ELF-1 (cell line): ENCODE data around the gene TMEM167B.
"Not testable (repeated sequence)": the region's sequence is repeated elsewhere in the genome, so short reads cannot be mapped to it uniquely, and the experiment has no call there.

Experiments used
- DNase-seq: peaks from one replicate; pipeline ENCODE4 v3.0.0-alpha.2; 2016; ENCODE audit warnings: low read depth, low spot score

TMEM167B gene

GRCh38 chr1:109090196-109091077 is at the start of gene TMEM167B:
TMEM167B (plus strand) TSS chr1:109090764; CDS start chr1:109090873, 109 bp downstream.
- peak; percentile 95 for DNase-seq

DNA sequence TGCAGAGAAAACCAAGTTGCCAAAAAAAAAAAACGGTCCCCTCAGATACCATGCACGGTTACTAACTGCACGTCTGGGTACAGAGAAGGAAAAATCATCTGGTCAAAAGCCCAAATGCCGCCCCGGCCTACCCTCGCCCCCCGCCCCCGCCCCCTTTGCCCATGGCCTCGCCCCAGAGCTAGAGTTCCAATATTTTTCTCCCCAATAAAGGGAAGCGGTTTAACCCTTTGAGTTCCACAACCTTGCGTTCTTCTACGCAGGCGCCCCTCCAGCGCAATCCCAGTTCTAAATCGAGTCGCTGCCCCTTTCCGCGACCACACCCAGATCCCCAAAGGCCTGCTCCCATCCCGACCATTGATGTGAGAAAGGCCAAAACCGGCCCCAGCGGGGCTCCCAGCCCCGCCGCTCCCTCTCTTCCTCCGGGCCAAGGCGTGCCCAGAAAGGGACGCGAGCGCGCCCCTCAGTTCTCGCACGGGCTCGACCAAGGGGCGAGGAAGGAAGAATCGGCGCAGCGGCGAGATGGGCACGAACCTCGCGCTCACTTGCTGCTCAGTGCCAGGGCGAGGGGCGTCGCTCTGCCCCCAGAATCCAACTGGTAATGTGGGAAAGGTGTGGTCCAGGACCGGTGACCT is 49.5 kb upstream of the TMEM167B start:
- no peak for DNase-seq

GRCh38 chr1:109041621-109042468 is 48.7 kb upstream of the TMEM167B start, which contains the start of gene WDR47:
WDR47 (minus strand) TSS chr1:109042102; CDS start chr1:109023512, 18,590 bp downstream.
- DNase-seq, result peak; percentile 96

DNA sequence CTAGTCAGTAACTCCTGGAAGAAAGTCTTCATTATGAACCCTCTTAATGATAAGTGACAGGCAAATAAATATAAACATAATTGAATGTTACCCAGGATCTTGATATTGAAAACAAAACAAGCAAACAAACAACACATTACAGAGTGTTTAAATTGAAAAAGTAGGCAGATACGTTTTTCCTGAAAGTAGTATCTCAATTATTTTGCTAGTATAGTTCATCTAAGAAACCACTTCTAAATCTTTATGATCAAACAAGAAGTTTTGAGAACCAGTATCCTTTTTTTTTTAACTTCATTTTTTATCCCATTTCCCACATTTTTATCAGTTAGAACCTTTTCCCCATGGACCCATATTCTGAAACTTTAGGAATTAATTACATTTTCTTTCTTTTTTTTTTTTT is 45.0 kb upstream of the TMEM167B start:
- no peak for DNase-seq

DNA sequence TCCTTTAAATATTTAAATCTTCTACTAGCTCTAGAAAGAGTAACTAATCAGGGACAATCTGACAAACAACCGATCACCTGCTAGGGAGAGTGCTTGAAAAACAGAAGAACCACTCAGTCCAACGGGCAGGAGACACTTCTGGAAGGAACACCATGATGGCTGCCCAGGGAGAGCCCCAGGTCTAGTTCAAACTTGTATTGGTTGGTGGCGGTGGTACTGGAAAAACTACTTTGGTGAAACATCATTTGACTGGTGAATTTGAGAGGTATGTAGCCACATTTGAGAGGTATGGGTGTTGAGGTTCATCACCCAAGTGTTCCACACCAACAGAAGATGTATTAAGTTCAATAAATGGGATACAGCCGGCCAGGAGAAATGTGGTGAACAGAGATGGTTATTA is 43.9 kb upstream of the TMEM167B start:
- DNase-seq, result no peak

GRCh38 chr1:109047339-109047738 is 43.2 kb upstream of the TMEM167B start:
- DNase-seq, result no peak

- no peak for DNase-seq
These were observed 42.2 kb upstream of the TMEM167B start for GRCh38 chr1:109048335-109048734.

DNA sequence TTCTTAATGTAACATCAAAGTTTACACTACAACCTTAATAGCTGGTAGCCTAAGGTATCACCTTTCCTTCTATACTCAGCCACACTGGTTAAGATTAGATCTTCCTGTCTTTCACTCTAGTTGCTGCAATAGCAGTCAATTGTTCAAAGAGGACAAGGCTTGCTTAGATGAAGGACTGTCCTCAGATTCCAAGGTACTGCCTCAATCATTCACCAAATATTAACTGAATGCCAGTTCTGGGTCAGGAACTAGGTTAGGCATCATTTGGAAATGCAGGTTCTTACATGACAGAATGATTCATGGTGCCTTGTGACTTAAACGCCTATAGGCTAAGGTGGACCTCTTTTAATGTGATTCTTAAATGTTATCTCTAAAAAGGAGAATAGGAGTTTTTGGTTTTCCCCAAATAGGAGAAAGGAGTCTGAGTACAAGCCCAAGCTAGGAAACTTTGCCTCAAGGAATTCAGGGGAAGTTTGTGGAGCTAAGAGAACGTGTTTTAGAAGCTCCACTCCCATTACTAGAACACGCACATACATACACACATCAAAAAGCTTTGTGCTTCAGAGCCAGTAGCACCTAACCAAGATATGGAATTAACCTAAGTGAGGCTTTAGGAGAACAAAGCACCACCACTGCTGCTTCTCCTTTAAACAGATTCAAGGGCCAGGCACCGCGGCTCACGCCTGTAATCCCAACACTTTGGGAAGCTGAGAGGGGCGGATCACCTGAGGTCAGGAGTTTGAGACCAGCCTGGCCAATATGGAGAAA is 40.2 kb upstream of the TMEM167B start:
- no peak for DNase-seq

DNA sequence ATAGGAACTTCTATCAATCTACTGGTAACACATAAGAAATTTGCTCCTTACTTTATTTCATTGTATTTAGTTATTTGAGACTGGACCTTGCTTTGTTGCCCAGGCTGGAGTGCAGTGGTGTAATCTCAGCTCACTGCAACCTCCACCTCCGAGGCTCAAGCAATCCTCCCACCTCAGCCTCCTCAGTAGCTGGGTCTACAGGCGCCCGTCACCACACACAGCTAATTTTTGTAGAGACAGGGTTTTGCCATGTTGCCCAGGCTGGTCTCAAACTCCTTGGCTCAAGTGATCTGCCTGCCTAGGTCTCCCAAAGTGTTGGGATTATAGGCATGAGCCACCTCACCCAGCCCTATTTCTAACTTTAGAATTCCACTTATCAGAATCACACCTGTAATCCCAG is 38.4 kb upstream of the TMEM167B start:
- not testable (repeated sequence) for DNase-seq

DNA sequence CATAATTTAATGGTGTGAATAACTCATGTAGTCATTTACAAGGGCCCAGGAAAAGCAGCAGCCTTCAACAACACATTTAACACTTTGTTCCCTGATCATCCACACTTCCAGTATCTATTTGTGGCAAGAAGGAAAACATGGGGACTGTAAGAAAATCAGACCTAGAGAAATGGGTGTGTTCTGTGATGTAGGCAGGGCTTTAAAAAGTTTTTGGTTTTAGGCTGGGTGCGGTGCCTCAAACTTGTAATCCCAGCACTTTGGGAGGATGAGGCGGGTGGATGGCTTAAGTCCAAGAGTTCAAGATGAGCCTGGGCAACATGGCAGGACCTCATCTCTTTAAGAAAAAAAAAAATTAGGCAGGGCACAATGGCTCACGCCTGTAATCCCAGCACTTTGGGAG is 34.5 kb upstream of the TMEM167B start:
- no peak for DNase-seq

DNA sequence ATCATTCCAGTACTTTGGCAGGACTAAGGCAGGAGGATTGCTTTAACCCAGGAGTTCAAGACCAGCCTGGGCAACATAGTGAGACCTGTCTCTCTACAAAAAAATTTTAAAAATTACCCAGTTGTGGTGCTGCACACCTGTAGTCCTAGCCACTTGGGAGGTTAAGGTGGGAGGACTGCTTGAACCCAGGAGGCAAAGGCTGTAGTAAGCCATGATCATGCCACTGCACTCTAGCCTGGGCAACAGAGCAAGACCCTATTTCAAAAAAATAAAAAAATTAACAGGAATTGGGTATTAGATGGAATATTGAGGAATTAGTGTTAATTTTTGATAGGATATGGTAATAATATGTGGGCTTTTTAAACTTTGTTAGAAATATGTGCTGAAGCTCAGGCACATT is 31.5 kb upstream of the TMEM167B start:
- DNase-seq, result no peak

GRCh38 chr1:109060707-109061106 is 29.9 kb upstream of the TMEM167B start:
- no peak for DNase-seq

- no peak for DNase-seq
These were observed 29.4 kb upstream of the TMEM167B start for GRCh38 chr1:109061183-109061582.

DNA sequence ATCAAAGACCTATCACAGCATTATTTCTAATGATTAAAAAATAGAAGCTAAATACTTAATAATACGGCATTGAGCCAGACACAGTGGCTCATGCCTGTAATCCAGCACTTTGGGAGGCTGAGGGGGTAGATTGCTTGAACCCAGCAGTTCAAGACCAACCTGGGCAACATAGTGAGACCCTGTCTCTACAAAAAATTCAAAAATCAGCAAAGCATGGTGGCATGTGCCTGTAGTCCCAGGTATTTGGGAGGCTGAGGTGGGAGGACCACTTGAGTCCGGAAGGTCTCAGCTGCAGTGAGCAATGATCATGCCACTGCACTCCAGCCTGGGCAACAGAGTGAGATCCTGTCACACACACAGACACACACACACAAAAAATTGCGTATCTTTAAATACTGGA is 25.4 kb upstream of the TMEM167B start:
- DNase-seq, result no peak

DNA sequence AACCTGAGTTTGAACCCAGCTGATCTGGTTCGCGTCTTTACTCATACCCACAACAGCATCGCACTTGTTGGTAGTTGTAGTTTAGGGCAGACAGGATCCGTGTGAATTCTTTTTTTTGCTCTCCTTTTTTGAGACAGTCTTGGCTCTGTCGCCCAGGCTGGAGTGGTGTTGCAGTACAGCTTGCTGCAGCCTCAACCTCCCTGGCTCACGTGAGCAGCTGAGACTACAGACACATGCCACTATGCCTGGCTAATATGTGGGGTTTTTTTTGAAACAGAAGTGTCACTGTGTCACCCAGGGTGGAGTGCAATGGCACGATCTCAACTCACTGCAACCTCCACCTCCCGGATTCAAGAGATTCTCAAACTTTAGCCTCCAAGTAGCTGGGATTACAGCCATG is 22.7 kb upstream of the TMEM167B start:
- DNase-seq, result no peak

GRCh38 chr1:109069294-109069693 is 21.3 kb upstream of the TMEM167B start:
- no peak for DNase-seq

- peak; percentile 97 for DNase-seq
These were observed 14.8 kb upstream of the TMEM167B start, which contains the start of gene TAF13 for GRCh38 chr1:109075531-109076490. TAF13 (minus strand) TSS chr1:109076003; CDS start chr1:109075947, 56 bp downstream.

GRCh38 chr1:109078317-109078716 is 12.2 kb upstream of the TMEM167B start:
- no peak for DNase-seq

GRCh38 chr1:109079240-109079622 is 11.3 kb upstream of the TMEM167B start:
- no peak for DNase-seq
